ENCODE measurements around the gene SYNGR1. TPM values are rescaled to one million over a fixed set of nuclear protein-coding genes. Genes with fewer than 3 reads are reported as not detected.

SYNGR1 gene
- total and polyA plus RNA-seq, 2 of the 8 experiments (the other 6 are each of a cell fraction or from before 2014, with no cell fraction given), result 32.5 to 84.7 TPM

DNA sequence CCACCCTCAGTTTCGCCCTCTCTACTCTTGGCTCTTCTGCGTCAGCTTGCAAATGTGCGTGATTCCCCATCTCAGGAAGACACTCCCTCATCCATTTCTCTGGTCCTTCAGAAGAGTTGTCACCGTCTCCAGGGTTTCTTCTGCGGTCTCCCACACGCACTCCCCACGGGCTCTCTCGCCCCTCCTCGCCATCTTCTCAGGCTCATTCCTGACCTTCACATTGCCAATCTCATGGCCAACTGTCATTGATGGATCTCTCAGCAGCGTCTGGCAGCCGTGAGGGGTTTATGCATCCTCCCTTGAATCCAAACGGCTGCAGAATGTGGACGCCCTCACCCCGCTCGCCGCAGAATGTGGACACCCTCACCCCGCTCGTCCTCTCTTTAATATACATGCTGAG, 10.5 kb downstream of the SYNGR1 start (continued):
- TF ChIP-seq JUN (IDR thresholded peaks at IDR 0.05; ENCODE audit: low read depth, low read length) (no peak), POLR2A (IDR thresholded peaks at IDR 0.05; ENCODE audit: control extremely low read depth in 1 of 2, low read depth in 2 of 2, low read length in 2 of 2) (no peak)
